GM18517 (cell line): Measurements from ENCODE around the gene SEPTIN2.
"Not testable (repeated sequence)": the region's sequence is repeated elsewhere in the genome, so short reads cannot be mapped to it uniquely, and the experiment has no call there.

Experiments
- ATAC-seq: cut with Tn5 transposase; IDR thresholded peaks from one replicate; pipeline ENCODE4 v1.9.1; 2021; ENCODE audit warnings: mild to moderate bottlenecking, moderate library complexity; ENCODE audit not compliant: unreplicated experiment

The SEPTIN2 gene

DNA sequence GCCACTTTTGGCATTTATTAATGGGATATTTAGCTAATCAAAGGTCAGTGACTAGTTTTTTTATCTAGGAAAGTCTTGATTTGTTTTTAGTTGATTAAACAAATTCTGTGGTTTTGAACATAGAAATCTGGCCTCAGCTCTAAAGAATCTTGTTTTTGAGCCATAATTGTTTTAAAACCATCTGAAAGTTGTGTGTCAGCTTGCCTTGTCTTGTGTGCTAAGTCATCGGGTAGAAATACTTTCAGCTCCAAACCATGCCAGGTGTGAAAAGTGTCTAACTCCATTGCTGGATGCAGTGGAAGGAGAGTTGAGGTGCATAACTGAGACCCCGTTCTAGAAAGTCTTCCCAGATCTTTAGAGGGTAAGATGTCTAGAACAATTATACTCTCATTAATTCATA is 63.1 kb downstream of the SEPTIN2 start:
- no peak for ATAC-seq

DNA sequence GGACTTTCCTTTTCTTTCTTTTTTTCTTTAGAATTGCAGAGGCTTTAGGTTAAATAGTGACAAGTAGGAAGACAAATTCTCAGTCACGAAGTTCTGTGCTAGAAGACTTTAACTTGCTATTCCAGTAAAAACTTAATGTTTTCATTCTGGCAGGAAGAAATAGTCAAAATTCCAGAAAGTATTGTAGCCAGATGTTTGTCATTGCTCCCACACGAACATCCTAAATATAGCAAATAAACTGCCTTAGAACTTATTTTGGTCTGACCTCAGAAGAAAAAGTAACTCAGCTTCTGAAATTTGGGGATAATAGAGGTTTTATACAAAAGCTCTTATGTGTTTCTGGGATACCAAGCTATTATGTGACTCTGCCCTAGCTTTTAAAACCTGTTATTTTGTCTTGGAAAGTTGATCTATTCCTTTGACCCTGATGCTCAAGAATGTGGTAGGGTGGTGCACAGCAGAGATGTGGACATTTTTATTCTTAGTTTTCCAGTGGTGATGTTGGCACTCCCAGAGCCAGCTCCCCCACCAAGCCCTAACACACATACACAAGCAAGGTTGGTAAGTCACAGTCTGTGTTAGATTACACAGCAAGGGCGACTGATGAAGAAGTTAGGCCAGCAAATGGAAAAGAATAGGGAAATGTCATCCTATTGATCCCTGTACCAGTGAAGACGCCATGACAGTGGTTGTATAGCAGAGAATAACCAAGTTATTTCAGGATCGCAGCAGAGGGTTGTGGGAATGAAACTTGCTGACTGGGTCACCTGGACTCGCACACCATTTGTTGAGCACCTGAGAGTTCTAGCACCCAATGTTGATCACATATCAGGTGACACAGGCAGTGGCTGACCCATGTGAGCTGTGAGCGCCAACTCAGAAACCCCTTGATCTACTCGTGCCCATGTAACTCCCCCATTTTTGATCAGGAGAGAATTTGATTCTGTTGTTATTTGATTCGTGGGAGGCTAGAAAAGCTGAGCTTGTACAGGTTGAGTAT is 64.1 kb downstream of the SEPTIN2 start:
- no peak for ATAC-seq

DNA sequence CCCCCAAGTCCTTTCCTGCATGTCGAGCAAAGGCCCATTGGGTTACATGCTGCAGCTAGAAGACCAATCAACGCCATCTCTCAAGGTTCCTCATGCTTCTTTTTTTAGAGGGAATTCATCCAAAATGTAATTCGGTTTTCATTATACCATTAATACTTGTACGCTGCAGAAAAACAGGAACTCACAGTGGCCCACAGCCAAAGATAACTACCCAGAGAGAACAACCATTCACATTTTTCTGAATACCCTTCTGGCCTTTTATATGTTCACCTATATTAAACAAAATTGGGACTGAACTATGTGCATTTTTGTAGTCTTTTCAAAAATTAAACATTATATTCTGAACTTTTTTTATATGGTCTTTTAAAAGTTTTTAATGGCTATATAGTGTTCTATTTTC is 66.1 kb downstream of the SEPTIN2 start:
- no peak for ATAC-seq

DNA sequence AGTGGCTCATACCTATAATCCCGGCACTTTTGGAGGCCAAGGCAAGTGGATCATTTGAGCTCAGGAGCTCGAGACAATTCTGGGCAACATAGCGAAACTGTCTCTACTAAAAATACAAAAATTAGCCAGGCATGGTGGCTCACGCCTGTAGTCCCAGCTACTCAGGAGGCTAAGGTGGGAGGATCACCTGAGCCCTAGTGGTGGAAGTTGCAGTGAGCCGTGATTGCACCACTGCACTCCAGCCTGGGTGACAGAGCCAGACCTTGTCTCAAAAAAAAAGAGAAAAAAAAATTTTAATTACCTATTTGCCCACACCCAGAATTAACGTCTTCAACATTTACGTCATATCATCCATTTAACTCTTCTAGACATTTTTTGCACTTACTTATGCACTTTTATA is 69.7 kb downstream of the SEPTIN2 start:
- not testable (repeated sequence) for ATAC-seq

DNA sequence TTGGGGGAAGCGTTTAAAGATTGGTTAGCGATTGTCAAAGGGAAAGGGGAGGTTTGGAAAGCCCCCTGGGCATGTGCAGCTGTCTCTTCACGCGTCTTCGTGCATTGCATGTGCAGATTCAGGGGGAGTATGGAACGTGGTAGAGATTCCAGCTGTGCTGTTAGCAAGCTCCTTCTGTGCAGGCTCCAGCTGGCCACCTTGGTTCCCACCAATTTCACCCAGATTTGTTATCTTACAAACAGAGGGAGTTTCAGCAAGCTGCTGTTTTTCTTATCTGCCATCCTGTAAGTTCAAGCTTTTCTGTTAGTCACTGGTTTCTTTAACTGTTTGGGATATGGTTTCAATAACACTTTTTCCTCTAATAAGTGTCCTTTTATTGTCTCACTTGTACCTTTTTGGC is 70.8 kb downstream of the SEPTIN2 start:
- no peak for ATAC-seq

DNA sequence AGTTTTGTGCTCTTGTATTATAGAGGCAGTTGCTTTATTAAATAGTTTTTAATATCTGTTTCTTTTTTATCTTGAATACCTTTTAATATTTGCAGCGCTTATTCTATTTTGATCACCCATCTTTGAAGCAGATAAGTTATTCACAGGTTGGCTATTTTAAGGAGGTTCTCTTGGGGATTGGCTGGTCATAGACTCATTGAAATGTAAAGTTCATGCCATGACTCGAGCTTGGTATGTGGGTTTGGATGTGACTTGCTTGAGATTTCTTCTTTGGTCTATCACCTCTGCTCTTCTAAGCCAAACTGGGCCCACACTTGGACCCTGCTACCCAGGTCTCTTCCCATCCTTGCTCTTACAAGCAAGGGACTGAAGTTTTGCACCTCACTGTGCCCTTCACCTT is 74.0 kb downstream of the SEPTIN2 start:
- ATAC-seq = no peak

DNA sequence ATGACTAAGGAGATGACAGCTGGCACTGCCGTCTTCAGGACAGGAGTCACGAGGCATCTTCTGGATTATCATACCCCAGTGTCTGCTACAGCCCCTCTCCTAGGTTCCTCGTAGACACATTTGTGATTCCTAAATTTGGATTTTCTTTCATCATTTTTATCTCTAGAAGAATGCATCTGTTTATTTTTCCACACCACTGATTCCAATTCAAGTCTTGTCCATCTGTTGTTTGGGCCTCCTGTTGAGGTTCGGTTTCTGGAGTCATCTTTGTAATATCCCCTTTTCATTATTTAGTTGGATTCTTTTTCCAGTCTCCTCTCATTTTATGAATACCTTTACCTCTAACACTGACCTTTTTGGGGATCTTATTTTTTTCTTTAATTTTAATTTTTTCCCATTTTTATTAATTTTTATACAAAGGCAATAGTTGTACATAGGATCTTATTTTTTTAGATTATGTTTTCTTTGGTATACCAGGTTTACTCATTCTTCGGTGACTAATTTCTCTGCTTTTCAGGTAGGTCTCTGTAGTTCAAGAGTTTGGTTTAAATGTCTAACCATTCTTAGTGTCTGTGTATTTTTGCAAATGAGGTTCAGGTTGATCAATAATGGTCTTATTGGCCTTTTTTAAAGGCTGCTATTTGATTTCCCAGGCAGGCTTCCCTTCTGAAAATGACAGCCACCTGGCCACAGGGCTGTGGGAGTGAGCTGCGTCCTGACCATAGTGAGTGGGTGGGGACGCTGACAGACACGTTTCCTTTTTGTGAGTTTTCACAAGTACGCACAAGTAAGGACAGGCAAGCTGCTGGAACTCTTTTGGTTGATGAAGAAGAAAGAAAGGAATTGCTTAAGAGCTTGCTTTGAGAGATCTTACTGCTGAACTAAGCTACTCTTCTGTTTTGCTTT is 74.8 kb downstream of the SEPTIN2 start:
- no peak for ATAC-seq

DNA sequence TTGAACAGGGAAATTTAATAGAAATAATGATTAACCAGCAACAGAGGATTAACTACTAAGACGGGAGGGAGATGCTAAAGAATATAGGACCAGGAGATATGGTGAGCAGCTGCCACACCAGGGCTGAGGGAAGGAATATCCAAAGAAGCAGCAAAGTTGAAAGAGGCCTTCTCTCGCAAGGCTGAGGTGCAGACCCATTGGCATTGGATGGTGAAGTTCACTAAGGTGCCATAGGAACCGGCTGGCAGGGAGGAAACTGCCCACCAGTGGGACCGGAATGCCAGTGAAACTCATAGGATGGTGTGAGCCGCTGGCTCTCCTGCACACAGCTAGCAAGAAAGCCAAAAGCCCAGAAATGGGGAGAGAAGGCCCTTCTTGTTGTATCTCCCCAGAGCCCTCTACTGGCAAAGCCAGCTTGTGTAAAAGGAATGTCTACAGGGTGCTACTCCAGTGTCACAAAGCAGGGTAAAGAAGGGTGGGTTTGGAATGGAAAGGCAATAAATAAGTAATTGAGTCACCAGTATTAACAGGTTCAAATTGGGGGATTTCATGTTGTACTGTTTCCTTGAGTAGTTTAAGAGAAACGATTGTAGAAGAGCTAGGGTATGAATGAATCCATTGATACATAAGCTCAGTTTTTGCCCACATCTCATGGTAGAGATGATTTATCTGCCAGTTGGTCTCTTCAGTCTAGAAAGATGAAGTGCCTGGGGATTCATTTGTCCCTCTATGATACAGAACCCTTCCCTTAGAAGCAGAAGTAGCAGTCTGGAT is 76.4 kb downstream of the SEPTIN2 start:
- no peak for ATAC-seq

DNA sequence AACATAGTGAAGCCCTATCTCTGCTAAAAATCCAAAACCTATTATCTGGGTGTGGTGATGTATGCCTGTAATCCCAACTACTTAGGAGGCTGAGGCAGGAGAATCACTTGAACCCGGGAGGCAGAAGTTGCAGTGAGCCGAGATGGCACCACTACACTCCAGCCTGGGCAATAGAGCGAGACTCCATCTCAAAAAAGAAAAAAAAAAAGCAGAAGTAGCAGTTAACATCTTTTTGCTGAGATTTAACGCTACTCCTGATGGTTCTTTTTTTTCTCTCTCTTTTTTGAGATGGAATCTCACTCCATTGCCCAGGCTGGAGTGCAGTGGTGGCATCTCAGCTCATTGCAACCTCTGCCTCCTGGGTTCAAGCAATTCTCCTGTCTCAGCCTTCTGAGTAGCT is 77.0 kb downstream of the SEPTIN2 start:
- ATAC-seq = not testable (repeated sequence)

DNA sequence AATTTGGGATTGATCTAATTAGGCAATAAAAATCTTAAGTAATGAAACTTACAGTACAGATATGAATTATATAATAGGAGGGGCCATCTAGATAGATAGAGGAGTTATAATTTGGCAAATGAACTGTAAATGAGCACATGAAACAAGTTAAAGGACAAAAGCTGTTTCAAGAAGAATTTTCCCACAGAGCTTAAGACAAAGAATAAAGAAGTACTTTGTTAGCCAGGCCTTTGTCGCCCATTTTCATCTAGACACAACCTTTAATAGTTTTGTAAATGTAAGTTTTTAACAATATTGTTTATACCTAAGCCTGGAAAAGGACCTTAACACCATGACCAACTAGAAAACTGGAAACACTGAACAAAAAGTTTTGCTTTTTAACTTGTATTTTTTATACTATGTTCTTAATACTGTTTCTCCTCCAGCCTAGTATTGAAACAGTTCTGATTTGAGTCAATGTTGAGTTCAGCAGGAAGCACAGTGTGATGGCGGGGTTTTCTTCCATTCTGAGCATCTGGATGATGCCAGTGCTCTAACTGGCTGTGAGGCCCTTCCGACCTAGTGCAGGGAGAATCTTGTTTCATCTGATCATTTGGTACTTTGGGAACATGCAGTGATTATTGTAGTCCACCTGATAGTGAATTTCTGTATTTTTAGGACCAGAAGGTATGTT is 77.9 kb downstream of the SEPTIN2 start:
- ATAC-seq = no peak

DNA sequence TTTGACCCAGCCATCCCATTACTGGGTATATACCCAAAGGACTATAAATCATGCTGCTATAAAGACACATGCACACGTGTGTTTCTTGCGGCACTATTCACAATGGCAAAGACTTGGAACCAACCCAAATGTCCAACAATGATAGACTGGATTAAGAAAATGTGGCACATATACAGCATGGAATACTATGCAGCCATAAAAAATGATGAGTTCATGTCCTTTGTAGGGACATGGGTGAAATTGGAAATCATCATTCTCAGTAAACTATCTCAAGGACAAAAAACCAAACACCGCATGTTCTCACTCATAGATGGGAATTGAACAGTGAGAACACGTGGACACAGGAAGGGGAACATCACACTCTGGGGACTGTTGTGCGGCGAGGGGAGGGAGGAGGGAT is 81.1 kb downstream of the SEPTIN2 start:
- not testable (repeated sequence) for ATAC-seq

DNA sequence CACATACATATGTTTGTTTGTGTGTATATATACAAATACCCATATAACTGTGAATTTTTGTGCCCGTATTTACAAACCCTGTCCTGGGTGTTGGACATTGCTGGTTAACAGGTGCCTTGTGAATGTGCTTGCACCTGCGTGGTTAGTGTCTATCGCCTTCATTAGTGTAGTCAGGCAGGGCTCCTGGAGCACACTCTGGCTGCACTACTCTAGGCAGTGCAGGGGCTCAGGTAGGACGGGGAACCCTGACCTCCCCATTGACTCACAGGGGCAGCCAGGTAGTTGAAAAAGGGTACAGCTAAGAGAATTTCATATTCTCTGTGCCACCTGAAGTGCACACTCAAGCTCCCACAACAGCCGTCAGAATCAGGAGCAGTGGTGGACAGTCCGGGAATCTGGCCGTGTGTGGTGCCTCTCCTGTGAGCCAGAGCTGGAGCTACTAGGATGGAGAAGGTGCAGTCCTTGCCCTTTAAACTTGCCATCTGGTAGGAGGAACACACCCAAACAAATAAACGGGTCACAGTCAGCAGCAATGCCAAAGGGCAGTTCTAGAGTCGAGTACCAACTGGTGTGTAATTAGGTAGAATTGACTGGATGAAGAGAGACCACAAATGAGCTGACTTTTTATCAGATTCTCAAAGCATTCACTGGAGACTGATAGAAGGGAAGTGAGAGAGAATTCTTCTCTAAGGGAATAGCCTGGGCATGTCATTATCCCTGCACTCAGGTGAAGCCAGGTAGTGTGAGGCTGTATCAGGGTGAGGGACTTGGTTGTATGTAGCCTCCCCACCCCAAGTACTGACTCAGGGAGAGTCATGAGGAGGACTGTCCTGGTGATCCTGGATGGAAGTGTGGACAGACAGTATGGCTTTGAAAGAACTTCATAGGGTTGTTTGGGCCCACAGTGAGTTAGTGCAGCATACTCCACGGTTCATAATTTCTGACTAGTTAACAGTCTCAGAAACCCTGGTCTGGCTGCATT is 84.5 kb downstream of the SEPTIN2 start:
- ATAC-seq = no peak
